SH-SY5Y (cell line): Measurements from ENCODE around the gene LRMDA.

Experiments
- GATA2 ChIP-seq: IDR thresholded peaks from 2 replicates; pipeline ENCODE4 v1.6.1; 2011; ENCODE audit warnings: mild to moderate bottlenecking, low read depth, low read length
- GATA3 ChIP-seq: IDR thresholded peaks from 2 replicates; pipeline ENCODE4 v1.6.1; 2011; ENCODE audit warnings: low read depth, mild to moderate bottlenecking, low read length, moderate library complexity

DNA sequence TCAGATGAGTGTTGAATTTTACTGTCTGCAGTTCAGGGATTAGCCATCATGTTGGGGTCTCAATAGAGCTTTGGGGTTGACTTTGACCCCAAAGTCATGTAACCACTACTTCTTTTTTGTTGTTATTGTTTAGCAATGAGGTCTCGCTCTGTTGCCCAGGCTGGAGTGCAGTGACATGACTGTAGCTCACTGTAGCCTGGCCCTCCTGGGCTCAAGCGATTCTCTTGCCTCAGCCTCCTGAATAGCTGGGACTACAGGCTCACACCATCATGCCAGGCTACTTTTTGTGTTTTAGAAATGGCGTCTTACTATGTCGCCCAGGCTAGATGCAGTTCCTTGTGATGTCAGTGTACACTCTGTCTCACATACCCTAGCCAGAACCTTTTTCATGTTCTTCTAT is 598.4 kb downstream of the LRMDA start:
- no peak for TF ChIP-seq GATA2
- no peak for TF ChIP-seq GATA3
